ENCODE measurements around the gene CPA4. TPM values are rescaled to one million over a fixed set of nuclear protein-coding genes. Genes with fewer than 3 reads are reported as not detected.

Gene CPA4
- total and polyA plus RNA-seq, 2 experiments from 2014 or later = 8.6 to 10.4 TPM

DNA sequence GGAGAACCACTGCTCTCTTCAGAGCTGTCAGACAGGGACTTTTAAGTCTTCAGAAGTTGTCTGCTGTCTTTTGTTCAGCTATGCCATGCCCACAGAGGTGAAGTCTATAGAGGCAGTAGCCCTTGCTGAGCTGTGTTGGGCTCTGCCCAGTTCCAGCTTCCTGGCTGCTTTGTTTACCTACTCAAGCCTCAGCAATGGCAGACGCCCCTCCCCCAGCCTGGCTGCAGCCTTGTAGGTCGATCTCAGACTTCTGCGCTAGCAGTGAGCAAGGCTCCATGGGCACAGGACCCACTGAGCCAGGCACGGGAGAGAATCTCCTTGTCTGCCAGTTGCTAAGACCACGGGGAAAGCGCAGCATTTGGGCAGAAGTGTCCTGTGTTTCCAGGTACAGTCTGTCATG lies 38.4 kb upstream of the CPA4 start:
- Histone ChIP-seq H3K9me3 (ENCODE audit: low read depth) (peaks cover 11% of the 10 kb centered on the region), H3K79me2 (ENCODE audit: insufficient read depth) (no peaks in the 10 kb centered on the region), H3K4me2 (ENCODE audit: unreplicated experiment) (no peak overlapping the region), H3K9me2 (ENCODE audit: insufficient read depth) (no peaks in the 10 kb centered on the region), H3K36me3 (ENCODE audit: low read depth) (no peaks in the 10 kb centered on the region), H3K4me3 (no peak overlapping the region), H2AFZ (no peak overlapping the region), H3K4me1 (ENCODE audit: insufficient read depth) (no peaks in the 10 kb centered on the region), H3F3A (ENCODE audit: insufficient read depth) (no peaks in the 10 kb centered on the region), H3K27me3 (replicated peaks; ENCODE audit: insufficient read depth) (no peaks in the 10 kb centered on the region; the same call in 1 of the 2 replicates), H4K20me1 (ENCODE audit: insufficient read depth) (no peaks in the 10 kb centered on the region), H3K9ac (no peak overlapping the region), H3K27ac (no peak overlapping the region)
- WGBS, 2 experiments (ENCODE audit: low coverage in 1 of 2, low lambda C conversion rate in 2 of 2, missing lambda C conversion rate in 2 of 2) = 56 to 59% methylated on average over 6 of the region's 6 CpGs
- TF ChIP-seq EZH2phosphoT487 (IDR thresholded peaks at IDR 0.05; ENCODE audit: insufficient read depth, low read depth) (no peak), EZH2 (IDR thresholded peaks at IDR 0.05; ENCODE audit: insufficient read depth, poor library complexity, severe bottlenecking) (no peak)
- no peak for DNase-seq
- in situ Hi-C loops (cut with MboI) = no loop called here

DNA sequence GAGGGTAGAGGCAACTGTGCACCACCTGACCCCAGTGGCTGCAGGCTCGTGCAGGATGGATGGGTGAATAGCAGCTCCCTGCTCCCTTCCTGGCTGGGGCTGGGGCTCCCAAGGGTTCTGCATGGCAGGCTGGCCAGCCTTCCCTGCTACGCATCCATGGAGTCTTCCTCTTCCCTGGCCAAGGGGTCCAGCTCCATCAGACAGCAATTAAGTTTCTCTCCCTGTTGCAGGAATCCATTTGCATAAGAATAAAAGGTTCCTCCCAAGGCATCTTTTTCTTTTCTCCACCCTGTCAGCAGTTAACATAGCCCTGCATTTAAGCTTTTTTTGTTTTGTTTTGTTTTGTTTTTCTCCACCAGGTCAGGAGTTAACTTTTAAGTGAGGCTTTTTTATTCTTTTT lies 36.3 kb upstream of the CPA4 start:
- 44 to 50% methylated on average over 2 of the region's 2 CpGs for WGBS, 2 experiments (ENCODE audit: low coverage in 1 of 2, low lambda C conversion rate in 2 of 2, missing lambda C conversion rate in 2 of 2)
- in situ Hi-C loops (cut with MboI) = no loop called here

DNA sequence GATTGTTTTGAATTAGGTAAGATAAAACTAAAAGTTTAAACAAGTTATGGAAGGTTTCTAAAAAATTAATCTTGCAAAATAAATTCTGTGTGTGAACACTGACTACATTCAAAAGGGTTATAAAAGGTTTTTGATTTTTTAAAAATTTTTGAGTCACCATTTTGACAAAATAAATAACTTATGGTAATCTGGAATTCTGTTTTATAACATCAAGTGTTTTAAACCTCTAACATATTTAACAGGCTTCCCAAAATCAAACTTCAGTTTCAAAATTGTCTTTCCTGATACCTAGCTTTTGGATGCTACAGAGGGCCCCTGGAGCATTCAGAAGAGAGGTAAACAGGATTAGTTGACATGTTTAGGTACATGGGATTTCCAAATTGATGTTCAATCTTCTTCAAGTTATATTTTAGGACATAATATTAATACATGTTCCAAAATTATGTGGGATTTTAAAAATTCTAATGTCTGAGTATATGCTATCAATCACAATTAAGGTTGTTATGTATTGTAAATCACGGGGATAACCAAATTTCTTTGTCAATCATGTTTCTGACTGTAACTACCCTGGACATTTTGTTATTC lies 34.4 kb upstream of the CPA4 start:
- Histone ChIP-seq H3K9ac (no peak overlapping the region), H4K20me1 (ENCODE audit: insufficient read depth) (no peaks in the 10 kb centered on the region), H3K4me3 (no peak overlapping the region), H3K9me2 (ENCODE audit: insufficient read depth) (no peaks in the 10 kb centered on the region), H3K27ac (no peak overlapping the region), H3K4me1 (ENCODE audit: insufficient read depth) (no peaks in the 10 kb centered on the region), H3K79me2 (ENCODE audit: insufficient read depth) (no peaks in the 10 kb centered on the region), H3F3A (ENCODE audit: insufficient read depth) (no peaks in the 10 kb centered on the region), H3K27me3 (replicated peaks; ENCODE audit: insufficient read depth) (no peaks in the 10 kb centered on the region), H3K9me3 (ENCODE audit: low read depth) (peaks cover 11% of the 10 kb centered on the region), H3K4me2 (ENCODE audit: unreplicated experiment) (no peak overlapping the region), H2AFZ (no peak overlapping the region), H3K36me3 (ENCODE audit: low read depth) (no peaks in the 10 kb centered on the region)
- no peak for DNase-seq
- 5 to 21% methylated on average over 1 of the region's 1 CpG for WGBS, 2 experiments (ENCODE audit: low coverage in 1 of 2, low lambda C conversion rate in 2 of 2, missing lambda C conversion rate in 2 of 2)
- in situ Hi-C loops (cut with MboI) = no loop called here
- no peak for TF ChIP-seq EZH2phosphoT487 (IDR thresholded peaks at IDR 0.05; ENCODE audit: insufficient read depth, low read depth)
- TF ChIP-seq EZH2 (IDR thresholded peaks at IDR 0.05; ENCODE audit: insufficient read depth, poor library complexity, severe bottlenecking) = no peak

More for the DNA sequence above, 36.3 kb upstream of the CPA4 start:
- Histone ChIP-seq H3F3A (ENCODE audit: insufficient read depth) (no peaks in the 10 kb centered on the region), H3K79me2 (ENCODE audit: insufficient read depth) (no peaks in the 10 kb centered on the region), H3K9me2 (ENCODE audit: insufficient read depth) (no peaks in the 10 kb centered on the region), H3K4me1 (ENCODE audit: insufficient read depth) (no peaks in the 10 kb centered on the region), H4K20me1 (ENCODE audit: insufficient read depth) (no peaks in the 10 kb centered on the region), H3K4me3 (no peak overlapping the region), H3K27me3 (replicated peaks; ENCODE audit: insufficient read depth) (no peaks in the 10 kb centered on the region; the same call in 1 of the 2 replicates), H3K9ac (no peak overlapping the region), H3K9me3 (ENCODE audit: low read depth) (peaks cover 11% of the 10 kb centered on the region), H3K4me2 (ENCODE audit: unreplicated experiment) (no peak overlapping the region), H3K27ac (no peak overlapping the region), H3K36me3 (ENCODE audit: low read depth) (no peaks in the 10 kb centered on the region), H2AFZ (no peak overlapping the region)
- TF ChIP-seq EZH2phosphoT487 (IDR thresholded peaks at IDR 0.05; ENCODE audit: insufficient read depth, low read depth) (no peak), EZH2 (IDR thresholded peaks at IDR 0.05; ENCODE audit: insufficient read depth, poor library complexity, severe bottlenecking) (no peak)
- no peak for DNase-seq

GRCh38 chr7:130262448-130262847 lies 30.5 kb upstream of the CPA4 start:
- no peak for DNase-seq
- TF ChIP-seq EZH2phosphoT487 (IDR thresholded peaks at IDR 0.05; ENCODE audit: insufficient read depth, low read depth) = no peak
- TF ChIP-seq EZH2 (IDR thresholded peaks at IDR 0.05; ENCODE audit: insufficient read depth, poor library complexity, severe bottlenecking) = no peak
- Histone ChIP-seq H3K4me1 (ENCODE audit: insufficient read depth) (no peaks in the 10 kb centered on the region), H3F3A (ENCODE audit: insufficient read depth) (no peaks in the 10 kb centered on the region), H3K9me2 (ENCODE audit: insufficient read depth) (no peaks in the 10 kb centered on the region), H3K9ac (no peak overlapping the region), H2AFZ (no peak overlapping the region), H3K27ac (no peak overlapping the region), H3K27me3 (replicated peaks; ENCODE audit: insufficient read depth) (0 out of 2 replicates have a peak, but pooled peaks cover 3% of the 10 kb centered on the region), H3K9me3 (ENCODE audit: low read depth) (peaks cover 11% of the 10 kb centered on the region), H3K4me2 (ENCODE audit: unreplicated experiment) (no peak overlapping the region), H3K79me2 (ENCODE audit: insufficient read depth) (no peaks in the 10 kb centered on the region), H3K36me3 (ENCODE audit: low read depth) (no peaks in the 10 kb centered on the region), H4K20me1 (ENCODE audit: insufficient read depth) (no peaks in the 10 kb centered on the region), H3K4me3 (no peak overlapping the region)
- in situ Hi-C loops (cut with MboI) = no loop called here
- WGBS, 2 experiments (ENCODE audit: low coverage in 1 of 2, low lambda C conversion rate in 2 of 2, missing lambda C conversion rate in 2 of 2) = 42% methylated on average over 2 of the region's 2 CpGs
